Parathyroid adenoma (tissue), 2 donors: ENCODE data around the gene MRPL49.
"Not testable (repeated sequence)": the region's sequence is repeated elsewhere in the genome, so short reads cannot be mapped to it uniquely, and the experiment has no call there.

Experiments used
- H2AFZ ChIP-seq: fragments of 300-600 bp; sonication (generic); one replicate; pipeline ENCODE4 v1.7.0; 2017; ENCODE audit warnings: antibody characterized with exemption, mild to moderate bottlenecking
- H3K27ac ChIP-seq: fragments of 300-600 bp; sonication (generic); one replicate; pipeline ENCODE4 v1.7.0; 2017
- H3K27me3 ChIP-seq: fragments of 300-600 bp; sonication (generic); one replicate; pipeline ENCODE4 v1.7.0; 2017; ENCODE audit warnings: low read length; ENCODE audit not compliant: control insufficient read depth, insufficient read depth
- H3K36me3 ChIP-seq: fragments of 300-600 bp; sonication (generic); one replicate; pipeline ENCODE4 v1.7.0; 2017; ENCODE audit warnings: low read length; ENCODE audit not compliant: control insufficient read depth, insufficient read depth
- H3K4me1 ChIP-seq: fragments of 300-600 bp; sonication (generic); one replicate; pipeline ENCODE4 v1.7.0; 2017; ENCODE audit warnings: control low read depth
- H3K4me2 ChIP-seq: fragments of 300-600 bp; sonication (generic); one replicate; pipeline ENCODE4 v1.7.0; 2017; ENCODE audit warnings: low read length
- H3K4me3 ChIP-seq: fragments of 300-600 bp; sonication (generic); one replicate; pipeline ENCODE4 v1.7.0; 2017; ENCODE audit warnings: low read depth, low read length
- H3K79me2 ChIP-seq: fragments of 300-600 bp; sonication (generic); one replicate; pipeline ENCODE4 v1.7.0; 2017; ENCODE audit warnings: control low read depth
- H3K9ac ChIP-seq: fragments of 300-600 bp; sonication (generic); one replicate; pipeline ENCODE4 v1.7.0; 2017; ENCODE audit warnings: mild to moderate bottlenecking
- H3K9me3 ChIP-seq: fragments of 300-600 bp; sonication (generic); one replicate; pipeline ENCODE4 v1.7.0; 2017; ENCODE audit warnings: low read length; ENCODE audit not compliant: control insufficient read depth
- TF ChIP-seq, protein P1 (sequence below): fragments of 300-600 bp; sonication (generic); IDR thresholded peaks from one replicate; pipeline ENCODE4 v1.7.0; 2017; ENCODE audit warnings: antibody characterized with exemption, mild to moderate bottlenecking
- donor health status: primary hyperparathyroidism.

The MRPL49 gene

GRCh38 chr11:65169164-65169641 is 47.1 kb downstream of the MRPL49 start:
- Histone ChIP-seq H2AFZ (no peak overlapping the region), H3K4me2 (no peak overlapping the region), H3K27ac (no peak overlapping the region), H3K27me3 (no peaks in the 10 kb centered on the region), H3K4me3 (no peak overlapping the region), H3K9me3 (no peaks in the 10 kb centered on the region), H3K4me1 (no peaks in the 10 kb centered on the region), H3K36me3 (no peaks in the 10 kb centered on the region), H3K9ac (no peak overlapping the region), H3K79me2 (no peaks in the 10 kb centered on the region)
- TF ChIP-seq, protein P1, sequence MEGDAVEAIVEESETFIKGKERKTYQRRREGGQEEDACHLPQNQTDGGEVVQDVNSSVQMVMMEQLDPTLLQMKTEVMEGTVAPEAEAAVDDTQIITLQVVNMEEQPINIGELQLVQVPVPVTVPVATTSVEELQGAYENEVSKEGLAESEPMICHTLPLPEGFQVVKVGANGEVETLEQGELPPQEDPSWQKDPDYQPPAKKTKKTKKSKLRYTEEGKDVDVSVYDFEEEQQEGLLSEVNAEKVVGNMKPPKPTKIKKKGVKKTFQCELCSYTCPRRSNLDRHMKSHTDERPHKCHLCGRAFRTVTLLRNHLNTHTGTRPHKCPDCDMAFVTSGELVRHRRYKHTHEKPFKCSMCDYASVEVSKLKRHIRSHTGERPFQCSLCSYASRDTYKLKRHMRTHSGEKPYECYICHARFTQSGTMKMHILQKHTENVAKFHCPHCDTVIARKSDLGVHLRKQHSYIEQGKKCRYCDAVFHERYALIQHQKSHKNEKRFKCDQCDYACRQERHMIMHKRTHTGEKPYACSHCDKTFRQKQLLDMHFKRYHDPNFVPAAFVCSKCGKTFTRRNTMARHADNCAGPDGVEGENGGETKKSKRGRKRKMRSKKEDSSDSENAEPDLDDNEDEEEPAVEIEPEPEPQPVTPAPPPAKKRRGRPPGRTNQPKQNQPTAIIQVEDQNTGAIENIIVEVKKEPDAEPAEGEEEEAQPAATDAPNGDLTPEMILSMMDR, result no peak

- H3K4me2 ChIP-seq, result no peak within 1 kb of the TSS
- no peak within 1 kb of the TSS for H3K9ac ChIP-seq
- TF ChIP-seq, protein P1, result no peak
- H3K36me3 ChIP-seq, result no peaks in the 10 kb centered on the region
- H3K27me3 ChIP-seq, result no peaks in the 10 kb centered on the region
- no peaks in the 10 kb centered on the region for H3K4me1 ChIP-seq
- H3K9me3 ChIP-seq, result no peaks in the 10 kb centered on the region
- H2AFZ ChIP-seq, result no peak within 1 kb of the TSS
- no peaks in the 10 kb centered on the region for H3K79me2 ChIP-seq
- H3K27ac ChIP-seq, result no peak within 1 kb of the TSS
- no peak within 1 kb of the TSS for H3K4me3 ChIP-seq
Measured at GRCh38 chr11:65170058-65170534, 48.0 kb downstream of the MRPL49 start, which contains the start of gene SPDYC. Gene SPDYC (plus strand): TSS chr11:65170233. CDS start chr11:65171358, 1,125 bp downstream.

- no peak overlapping the region for H2AFZ ChIP-seq
- no peaks in the 10 kb centered on the region for H3K36me3 ChIP-seq
- TF ChIP-seq, protein P1, result no peak
- no peaks in the 10 kb centered on the region for H3K4me1 ChIP-seq
- no peak overlapping the region for H3K4me2 ChIP-seq
- H3K9me3 ChIP-seq, result no peaks in the 10 kb centered on the region
- no peak overlapping the region for H3K4me3 ChIP-seq
- no peak overlapping the region for H3K27ac ChIP-seq
- H3K79me2 ChIP-seq, result no peaks in the 10 kb centered on the region
- no peak overlapping the region for H3K9ac ChIP-seq
- H3K27me3 ChIP-seq, result no peaks in the 10 kb centered on the region
Measured at GRCh38 chr11:65172600-65172999, 50.5 kb downstream of the MRPL49 start.

- not testable (repeated sequence) for H3K36me3 ChIP-seq, H3K79me2 ChIP-seq, H3K4me2 ChIP-seq, H3K27me3 ChIP-seq, H3K4me1 ChIP-seq, H3K9me3 ChIP-seq, H3K9ac ChIP-seq, H2AFZ ChIP-seq, H3K4me3 ChIP-seq, H3K27ac ChIP-seq
Measured at GRCh38 chr11:65174571-65175010, 52.5 kb downstream of the MRPL49 start.
